ENCODE data around the gene RIPPLY2. TPM values are rescaled to one million over a fixed set of nuclear protein-coding genes. Genes with fewer than 3 reads are reported as not detected.

Gene RIPPLY2
- total RNA-seq, 3 donors from 2014 or later: not detected

- DNase-seq (ENCODE audit: low spot score in 2 of 2): no peak
- no peak overlapping the region for H3K4me3 ChIP-seq
- H3K27me3 ChIP-seq: no peaks in the 10 kb centered on the region
- no peaks in the 10 kb centered on the region for H3K36me3 ChIP-seq
- no peak overlapping the region for H3K27ac ChIP-seq
- H3K4me1 ChIP-seq: no peaks in the 10 kb centered on the region
- peaks cover 0 to 5% of the 10 kb centered on the region in 2 donors for H3K9me3 ChIP-seq
- TF ChIP-seq, protein P1, sequence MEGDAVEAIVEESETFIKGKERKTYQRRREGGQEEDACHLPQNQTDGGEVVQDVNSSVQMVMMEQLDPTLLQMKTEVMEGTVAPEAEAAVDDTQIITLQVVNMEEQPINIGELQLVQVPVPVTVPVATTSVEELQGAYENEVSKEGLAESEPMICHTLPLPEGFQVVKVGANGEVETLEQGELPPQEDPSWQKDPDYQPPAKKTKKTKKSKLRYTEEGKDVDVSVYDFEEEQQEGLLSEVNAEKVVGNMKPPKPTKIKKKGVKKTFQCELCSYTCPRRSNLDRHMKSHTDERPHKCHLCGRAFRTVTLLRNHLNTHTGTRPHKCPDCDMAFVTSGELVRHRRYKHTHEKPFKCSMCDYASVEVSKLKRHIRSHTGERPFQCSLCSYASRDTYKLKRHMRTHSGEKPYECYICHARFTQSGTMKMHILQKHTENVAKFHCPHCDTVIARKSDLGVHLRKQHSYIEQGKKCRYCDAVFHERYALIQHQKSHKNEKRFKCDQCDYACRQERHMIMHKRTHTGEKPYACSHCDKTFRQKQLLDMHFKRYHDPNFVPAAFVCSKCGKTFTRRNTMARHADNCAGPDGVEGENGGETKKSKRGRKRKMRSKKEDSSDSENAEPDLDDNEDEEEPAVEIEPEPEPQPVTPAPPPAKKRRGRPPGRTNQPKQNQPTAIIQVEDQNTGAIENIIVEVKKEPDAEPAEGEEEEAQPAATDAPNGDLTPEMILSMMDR (IDR thresholded peaks at IDR 0.05): no peak
- TF ChIP-seq POLR2A (IDR thresholded peaks at IDR 0.05) (no peak), POLR2AphosphoS5 (IDR thresholded peaks at IDR 0.05) (no peak)
- intact Hi-C loops (cut with DNase I; ENCODE audit: low total_unique reads): no loop called here
Measured at GRCh38 chr6:83827050-83827449, 26.1 kb upstream of the RIPPLY2 start.

DNA sequence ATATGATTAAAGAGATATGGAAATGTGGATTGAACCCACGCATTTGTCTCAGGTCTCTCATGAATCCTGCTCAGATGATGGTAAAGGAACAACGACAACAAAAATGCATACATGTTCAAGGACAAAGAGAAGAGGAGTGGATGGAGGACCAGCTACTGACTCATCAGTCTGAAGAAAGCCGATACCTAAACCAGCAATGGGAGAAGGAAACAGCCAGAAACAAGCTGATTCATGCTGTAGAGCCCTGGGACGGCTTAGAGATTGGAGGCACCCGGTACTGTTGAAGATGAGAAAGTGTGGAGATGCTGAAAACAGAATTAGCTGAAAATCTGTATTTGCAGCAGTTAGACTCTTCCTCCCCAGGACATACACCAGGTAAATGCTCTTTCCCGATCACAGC, 14.4 kb upstream of the RIPPLY2 start:
- intact Hi-C loops (cut with DNase I; ENCODE audit: low total_unique reads): no loop called here
- Histone ChIP-seq H3K27ac (no peak overlapping the region), H3K4me3 (no peak overlapping the region), H3K9me3 (peaks cover 4 to 23% of the 10 kb centered on the region in 2 donors), H3K36me3 (no peaks in the 10 kb centered on the region), H3K27me3 (no peaks in the 10 kb centered on the region), H3K4me1 (no peaks in the 10 kb centered on the region)
- TF ChIP-seq POLR2A (IDR thresholded peaks at IDR 0.05) (no peak), POLR2AphosphoS5 (IDR thresholded peaks at IDR 0.05) (no peak)
- TF ChIP-seq, protein P1 (IDR thresholded peaks at IDR 0.05): no peak
- DNase-seq (ENCODE audit: low spot score in 2 of 2): no peak

DNA sequence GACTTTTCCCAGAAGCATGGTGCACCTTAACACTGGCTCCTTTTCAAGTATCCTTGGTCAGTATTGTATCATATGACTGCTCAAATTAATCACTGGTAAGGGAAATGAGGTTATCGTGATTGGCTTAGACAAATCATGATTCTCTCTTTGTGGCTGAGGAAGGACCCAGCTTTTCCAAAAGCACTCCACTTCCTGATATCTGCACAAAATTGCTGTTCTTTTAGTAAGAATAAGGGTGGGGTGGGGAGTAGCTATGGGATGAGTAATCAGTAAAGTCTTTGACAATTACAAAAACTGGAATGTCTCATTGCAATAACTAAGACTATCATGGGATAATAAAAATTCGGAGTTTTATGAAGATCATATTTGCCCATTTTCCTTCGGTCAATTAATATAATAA, 9.0 kb upstream of the RIPPLY2 start:
- DNase-seq (ENCODE audit: low spot score in 2 of 2): no peak
- TF ChIP-seq, protein P1 (IDR thresholded peaks at IDR 0.05): no peak
- TF ChIP-seq POLR2A (IDR thresholded peaks at IDR 0.05) (no peak), POLR2AphosphoS5 (IDR thresholded peaks at IDR 0.05) (no peak)
- intact Hi-C loops (cut with DNase I; ENCODE audit: low total_unique reads): no loop called here
- no peaks in the 10 kb centered on the region for H3K36me3 ChIP-seq
- H3K9me3 ChIP-seq: peaks cover 0 to 5% of the 10 kb centered on the region in 2 donors
- no peak overlapping the region for H3K27ac ChIP-seq
- H3K4me1 ChIP-seq: no peaks in the 10 kb centered on the region
- H3K4me3 ChIP-seq: no peak overlapping the region
- no peaks in the 10 kb centered on the region for H3K27me3 ChIP-seq

DNA sequence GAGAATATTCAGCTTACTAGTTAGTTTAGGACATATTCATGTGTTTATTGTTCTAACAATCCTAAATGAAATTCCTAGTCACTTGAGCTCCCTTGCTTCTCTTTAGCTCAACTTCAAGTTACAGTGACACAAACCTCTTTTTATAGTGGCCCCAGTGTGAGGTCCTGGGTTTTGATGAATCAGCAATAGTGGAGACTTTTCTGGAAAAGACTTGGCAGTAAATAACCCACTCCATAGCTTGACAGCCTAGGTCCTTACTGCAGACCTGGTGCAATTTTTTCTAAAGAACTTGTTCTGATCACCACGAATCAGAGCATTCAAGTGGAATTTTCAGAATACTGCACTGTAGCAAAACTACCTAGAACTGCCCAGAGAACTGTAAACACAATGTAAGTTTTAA, 6.9 kb upstream of the RIPPLY2 start:
- Histone ChIP-seq H3K27ac (no peak overlapping the region), H3K36me3 (no peaks in the 10 kb centered on the region), H3K4me3 (no peak overlapping the region), H3K27me3 (peaks cover 0 to 14% of the 10 kb centered on the region in 2 donors), H3K9me3 (peaks cover 0 to 4% of the 10 kb centered on the region in 2 donors), H3K4me1 (no peaks in the 10 kb centered on the region)
- intact Hi-C loops (cut with DNase I; ENCODE audit: low total_unique reads): no loop called here
- DNase-seq (ENCODE audit: low spot score in 2 of 2): no peak
- TF ChIP-seq POLR2A (IDR thresholded peaks at IDR 0.05): no peak
- TF ChIP-seq, protein P1 (IDR thresholded peaks at IDR 0.05): no peak
- TF ChIP-seq POLR2AphosphoS5 (IDR thresholded peaks at IDR 0.05): no peak

DNA sequence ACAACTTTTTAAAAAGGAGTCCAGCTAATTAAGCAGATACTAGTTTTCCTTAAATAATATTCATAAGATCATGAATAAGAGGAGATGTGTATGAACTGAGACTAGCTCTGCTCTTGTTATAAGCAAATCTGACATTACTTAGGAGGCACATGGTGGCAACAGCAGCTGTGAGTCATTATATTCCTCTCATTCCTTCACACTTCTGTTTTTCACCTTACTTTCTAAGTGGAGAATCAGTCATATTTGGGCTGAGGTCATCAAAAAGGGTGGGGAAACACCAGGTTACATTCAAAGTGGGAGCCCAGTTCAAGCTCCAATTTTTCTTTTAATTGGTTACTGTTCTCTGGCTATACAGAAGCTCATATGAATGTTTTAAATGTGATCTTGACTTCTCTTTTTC, 6.0 kb upstream of the RIPPLY2 start:
- H3K27me3 ChIP-seq: peaks cover 0 to 21% of the 10 kb centered on the region in 2 donors
- no peaks in the 10 kb centered on the region for H3K36me3 ChIP-seq
- no peak overlapping the region for H3K27ac ChIP-seq
- TF ChIP-seq POLR2AphosphoS5 (IDR thresholded peaks at IDR 0.05) (no peak), POLR2A (IDR thresholded peaks at IDR 0.05) (no peak)
- TF ChIP-seq, protein P1 (IDR thresholded peaks at IDR 0.05): no peak
- intact Hi-C loops (cut with DNase I; ENCODE audit: low total_unique reads): no loop called here
- no peak for DNase-seq (ENCODE audit: low spot score in 2 of 2)
- no peak overlapping the region for H3K4me3 ChIP-seq
- H3K4me1 ChIP-seq: no peaks in the 10 kb centered on the region
- H3K9me3 ChIP-seq: no peaks in the 10 kb centered on the region

All from breast epithelium (tissue), 4 donors.